ENCODE measurements around the gene MAML2. TPM values are rescaled to one million over a fixed set of nuclear protein-coding genes. Genes with fewer than 3 reads are reported as not detected.

Gene MAML2
- total RNA-seq, 1 donor from 2014 or later, result 5.2 TPM

- no peak overlapping the region for H3K4me3 ChIP-seq (ENCODE audit: low read length in 3 of 3)
- H3K9me3 ChIP-seq (ENCODE audit: control insufficient read depth in 3 of 3, low read length in 3 of 3), result no peaks in the 10 kb centered on the region
- no peaks in the 10 kb centered on the region for H3K27me3 ChIP-seq (ENCODE audit: control insufficient read depth in 3 of 3, insufficient read depth in 3 of 3, low read length in 3 of 3)
- H3K4me1 ChIP-seq (ENCODE audit: control insufficient read depth in 3 of 3, insufficient read depth in 3 of 3, low read length in 3 of 3), result peaks cover 0 to 12% (median 4%) of the 10 kb centered on the region in 3 donors
- H3K9ac ChIP-seq (ENCODE audit: low read depth in 1 of 3, low read length in 3 of 3), result no peak overlapping the region
- H3K27ac ChIP-seq (ENCODE audit: low read depth, low read length), result no peak overlapping the region
- no peaks in the 10 kb centered on the region for H3K36me3 ChIP-seq (ENCODE audit: control insufficient read depth in 3 of 3, insufficient read depth in 3 of 3, low read length in 3 of 3)
Observed at GRCh38 chr11:96116376-96116775, 226.6 kb downstream of the MAML2 start.

- no peaks in the 10 kb centered on the region for H3K36me3 ChIP-seq (ENCODE audit: control insufficient read depth in 3 of 3, insufficient read depth in 3 of 3, low read length in 3 of 3)
- H3K27ac ChIP-seq (ENCODE audit: low read depth, low read length), result no peak overlapping the region
- no peaks in the 10 kb centered on the region for H3K27me3 ChIP-seq (ENCODE audit: control insufficient read depth in 3 of 3, insufficient read depth in 3 of 3, low read length in 3 of 3)
- no peaks in the 10 kb centered on the region for H3K9me3 ChIP-seq (ENCODE audit: control insufficient read depth in 3 of 3, low read length in 3 of 3)
- H3K4me1 ChIP-seq (ENCODE audit: control insufficient read depth in 3 of 3, insufficient read depth in 3 of 3, low read length in 3 of 3), result peaks cover 0 to 12% (median 4%) of the 10 kb centered on the region in 3 donors
- no peak overlapping the region for H3K4me3 ChIP-seq (ENCODE audit: low read length in 3 of 3)
- no peak overlapping the region for H3K9ac ChIP-seq (ENCODE audit: low read depth in 1 of 3, low read length in 3 of 3)
Observed at GRCh38 chr11:96114178-96115064, 228.6 kb downstream of the MAML2 start.

GRCh38 chr11:96113193-96113681 is 229.8 kb downstream of the MAML2 start:
- H3K4me3 ChIP-seq (ENCODE audit: low read length in 3 of 3), result no peak overlapping the region
- H3K27ac ChIP-seq (ENCODE audit: low read depth, low read length), result no peak overlapping the region
- H3K36me3 ChIP-seq (ENCODE audit: control insufficient read depth in 3 of 3, insufficient read depth in 3 of 3, low read length in 3 of 3), result no peaks in the 10 kb centered on the region
- no peak overlapping the region for H3K9ac ChIP-seq (ENCODE audit: low read depth in 1 of 3, low read length in 3 of 3)
- no peaks in the 10 kb centered on the region for H3K9me3 ChIP-seq (ENCODE audit: control insufficient read depth in 3 of 3, low read length in 3 of 3)
- no peaks in the 10 kb centered on the region for H3K27me3 ChIP-seq (ENCODE audit: control insufficient read depth in 3 of 3, insufficient read depth in 3 of 3, low read length in 3 of 3)
- H3K4me1 ChIP-seq (ENCODE audit: control insufficient read depth in 3 of 3, insufficient read depth in 3 of 3, low read length in 3 of 3), result peaks cover 0 to 12% (median 4%) of the 10 kb centered on the region in 3 donors

GRCh38 chr11:96112192-96113128 is 230.5 kb downstream of the MAML2 start:
- Histone ChIP-seq H3K27me3 (ENCODE audit: control insufficient read depth in 3 of 3, insufficient read depth in 3 of 3, low read length in 3 of 3) (no peaks in the 10 kb centered on the region), H3K4me1 (ENCODE audit: control insufficient read depth in 3 of 3, insufficient read depth in 3 of 3, low read length in 3 of 3) (peaks cover 0 to 12% (median 4%) of the 10 kb centered on the region in 3 donors), H3K9ac (ENCODE audit: low read depth in 1 of 3, low read length in 3 of 3) (no peak overlapping the region), H3K27ac (ENCODE audit: low read depth, low read length) (peak overlapping the region; percentile 36), H3K4me3 (ENCODE audit: low read length in 3 of 3) (peak overlapping the region in 1 of 3 donors; percentile 1), H3K9me3 (ENCODE audit: control insufficient read depth in 3 of 3, low read length in 3 of 3) (no peaks in the 10 kb centered on the region), H3K36me3 (ENCODE audit: control insufficient read depth in 3 of 3, insufficient read depth in 3 of 3, low read length in 3 of 3) (no peaks in the 10 kb centered on the region)

GRCh38 chr11:96111308-96111707 is 231.7 kb downstream of the MAML2 start:
- Histone ChIP-seq H3K4me3 (ENCODE audit: low read length in 3 of 3) (no peak overlapping the region), H3K4me1 (ENCODE audit: control insufficient read depth in 3 of 3, insufficient read depth in 3 of 3, low read length in 3 of 3) (peaks cover 0 to 12% (median 4%) of the 10 kb centered on the region in 3 donors), H3K9ac (ENCODE audit: low read depth in 1 of 3, low read length in 3 of 3) (no peak overlapping the region), H3K9me3 (ENCODE audit: control insufficient read depth in 3 of 3, low read length in 3 of 3) (no peaks in the 10 kb centered on the region), H3K36me3 (ENCODE audit: control insufficient read depth in 3 of 3, insufficient read depth in 3 of 3, low read length in 3 of 3) (no peaks in the 10 kb centered on the region), H3K27ac (ENCODE audit: low read depth, low read length) (no peak overlapping the region), H3K27me3 (ENCODE audit: control insufficient read depth in 3 of 3, insufficient read depth in 3 of 3, low read length in 3 of 3) (no peaks in the 10 kb centered on the region)

GRCh38 chr11:96110302-96110701 is 232.7 kb downstream of the MAML2 start:
- Histone ChIP-seq H3K4me3 (ENCODE audit: low read length in 3 of 3) (no peak overlapping the region), H3K27ac (ENCODE audit: low read depth, low read length) (no peak overlapping the region), H3K36me3 (ENCODE audit: control insufficient read depth in 3 of 3, insufficient read depth in 3 of 3, low read length in 3 of 3) (no peaks in the 10 kb centered on the region), H3K9me3 (ENCODE audit: control insufficient read depth in 3 of 3, low read length in 3 of 3) (no peaks in the 10 kb centered on the region), H3K27me3 (ENCODE audit: control insufficient read depth in 3 of 3, insufficient read depth in 3 of 3, low read length in 3 of 3) (no peaks in the 10 kb centered on the region), H3K9ac (ENCODE audit: low read depth in 1 of 3, low read length in 3 of 3) (no peak overlapping the region), H3K4me1 (ENCODE audit: control insufficient read depth in 3 of 3, insufficient read depth in 3 of 3, low read length in 3 of 3) (peaks cover 0 to 12% (median 4%) of the 10 kb centered on the region in 3 donors)

- Histone ChIP-seq H3K4me3 (ENCODE audit: low read length in 3 of 3) (no peak overlapping the region), H3K4me1 (ENCODE audit: control insufficient read depth in 3 of 3, insufficient read depth in 3 of 3, low read length in 3 of 3) (peaks cover 0 to 9% (median under 1%) of the 10 kb centered on the region in 3 donors), H3K36me3 (ENCODE audit: control insufficient read depth in 3 of 3, insufficient read depth in 3 of 3, low read length in 3 of 3) (no peaks in the 10 kb centered on the region), H3K27me3 (ENCODE audit: control insufficient read depth in 3 of 3, insufficient read depth in 3 of 3, low read length in 3 of 3) (no peaks in the 10 kb centered on the region), H3K9ac (ENCODE audit: low read depth in 1 of 3, low read length in 3 of 3) (no peak overlapping the region), H3K27ac (ENCODE audit: low read depth, low read length) (no peak overlapping the region), H3K9me3 (ENCODE audit: control insufficient read depth in 3 of 3, low read length in 3 of 3) (no peaks in the 10 kb centered on the region)
Observed at GRCh38 chr11:96109331-96110030, 233.5 kb downstream of the MAML2 start.

- Histone ChIP-seq H3K27me3 (ENCODE audit: control insufficient read depth in 3 of 3, insufficient read depth in 3 of 3, low read length in 3 of 3) (no peaks in the 10 kb centered on the region), H3K9me3 (ENCODE audit: control insufficient read depth in 3 of 3, low read length in 3 of 3) (no peaks in the 10 kb centered on the region), H3K27ac (ENCODE audit: low read depth, low read length) (no peak overlapping the region), H3K36me3 (ENCODE audit: control insufficient read depth in 3 of 3, insufficient read depth in 3 of 3, low read length in 3 of 3) (no peaks in the 10 kb centered on the region), H3K4me1 (ENCODE audit: control insufficient read depth in 3 of 3, insufficient read depth in 3 of 3, low read length in 3 of 3) (peaks cover 0 to 6% (median 0%) of the 10 kb centered on the region in 3 donors), H3K9ac (ENCODE audit: low read depth in 1 of 3, low read length in 3 of 3) (no peak overlapping the region), H3K4me3 (ENCODE audit: low read length in 3 of 3) (no peak overlapping the region)
Observed at GRCh38 chr11:96107143-96107824, 235.7 kb downstream of the MAML2 start.

- no peak overlapping the region for H3K27ac ChIP-seq (ENCODE audit: low read depth, low read length)
- no peaks in the 10 kb centered on the region for H3K9me3 ChIP-seq (ENCODE audit: control insufficient read depth in 3 of 3, low read length in 3 of 3)
- H3K4me1 ChIP-seq (ENCODE audit: control insufficient read depth in 3 of 3, insufficient read depth in 3 of 3, low read length in 3 of 3), result peaks cover 0 to 4% (median 0%) of the 10 kb centered on the region in 3 donors
- H3K27me3 ChIP-seq (ENCODE audit: control insufficient read depth in 3 of 3, insufficient read depth in 3 of 3, low read length in 3 of 3), result no peaks in the 10 kb centered on the region
- H3K4me3 ChIP-seq (ENCODE audit: low read length in 3 of 3), result no peak overlapping the region
- H3K36me3 ChIP-seq (ENCODE audit: control insufficient read depth in 3 of 3, insufficient read depth in 3 of 3, low read length in 3 of 3), result no peaks in the 10 kb centered on the region
- no peak overlapping the region for H3K9ac ChIP-seq (ENCODE audit: low read depth in 1 of 3, low read length in 3 of 3)
Observed at GRCh38 chr11:96106645-96107044, 236.3 kb downstream of the MAML2 start.
